B cell (primary cell): ENCODE results near the gene RPS8. TPM values are rescaled to one million over a fixed set of nuclear protein-coding genes. Genes with fewer than 3 reads are reported as not detected.
A peak's percentile ranks its signal among the peaks of the same experiment; 100 is the strongest.

Experiments
- ATAC-seq: fragments of 200-7000 bp; cut with Tn5 transposase; one replicate; pipeline ENCODE4 v1.10.0; 2021; ENCODE audit warnings: low read depth, mild to moderate bottlenecking, moderate number of reproducible peaks, moderate library complexity
- CTCF ChIA-PET: fragments of 350-600 bp; sonication (Branson Sonifier 250); formaldehyde crosslinking; loops from one replicate; lab custom pipeline; 2021; ENCODE audit warnings: antibody characterized with exemption, inconsistent platforms; lab: Charles Lee
- POLR2A ChIA-PET: fragments of 350-600 bp; sonication (Branson Sonifier 250); formaldehyde crosslinking; loops from one replicate; lab custom pipeline; 2021; ENCODE audit warnings: antibody characterized with exemption; lab: Charles Lee
- DNase-seq: peaks from one replicate; pipeline ENCODE4 v3.0.0; 2013
- H2AFZ ChIP-seq: 2 replicates; pipeline ENCODE4 v1.6.1; 2012; ENCODE audit warnings: mild to moderate bottlenecking, low read depth, low read length; ENCODE audit not compliant: insufficient read depth, poor library complexity, severe bottlenecking
- H3K27ac ChIP-seq, 2 donors: 1 replicate in 1 of 2; 2 replicates in 1 of 2; pipeline ENCODE4 v1.5.1; 2012 to 2013; ENCODE audit warnings: low read length in 2 of 2, mild to moderate bottlenecking in 2 of 2, moderate library complexity in 1 of 2
- H3K27me3 ChIP-seq, 4 experiments: fragments of 200-600 bp in 1 of 4; sonication (generic) in 1 of 4; replicated peaks in 1 of 4; 1 replicate in 2 of 4; 2 replicates in 2 of 4; pipeline versions ENCODE4 v1.6.1 to v1.7.0; 2013 to 2016; ENCODE audit warnings: low read length in 3 of 4, mild to moderate bottlenecking in 2 of 4, mixed read lengths in 1 of 4, moderate library complexity in 1 of 4; ENCODE audit not compliant: insufficient read depth in 4 of 4, control insufficient read depth in 3 of 4; ENCODE audit errors: control extremely low read depth in 1 of 4
- H3K36me3 ChIP-seq, 2 experiments: replicated peaks in 1 of 2; 1 replicate in 1 of 2; 2 replicates in 1 of 2; pipeline versions ENCODE4 v1.6.1 to v1.7.1; 2013; ENCODE audit warnings: low read length in 1 of 2; ENCODE audit not compliant: insufficient read depth in 2 of 2, control insufficient read depth in 1 of 2; ENCODE audit errors: control extremely low read depth in 1 of 2, extremely low read depth in 1 of 2
- H3K4me1 ChIP-seq, 2 donors: fragments of 200-600 bp in 1 of 2; sonication (generic) in 1 of 2; 1 replicate in 1 of 2; 2 replicates in 1 of 2; pipeline versions ENCODE4 v1.5.1 to v1.6.1; 2013 to 2017; ENCODE audit warnings: low read length in 2 of 2; ENCODE audit not compliant: control insufficient read depth in 2 of 2, insufficient read depth in 2 of 2
- H3K4me2 ChIP-seq: replicated peaks from 2 replicates; pipeline ENCODE3; 2012; ENCODE audit warnings: mild to moderate bottlenecking, low read depth, low read length; ENCODE audit not compliant: poor library complexity, severe bottlenecking
- H3K4me3 ChIP-seq, 5 experiments: fragments of 200-600 bp in 1 of 5; sonication (generic) in 1 of 5; 1 replicate in 3 of 5; 2 replicates in 2 of 5; pipeline versions ENCODE4 v1.5.1 to v1.7.0; 2011 to 2016; ENCODE audit warnings: low read length in 4 of 5, mild to moderate bottlenecking in 4 of 5, low read depth in 2 of 5, control low read depth in 1 of 5, moderate library complexity in 1 of 5; ENCODE audit not compliant: insufficient read depth in 1 of 5; ENCODE audit errors: control extremely low read depth in 1 of 5, extremely low read depth in 1 of 5
- H3K79me2 ChIP-seq: fragments of 200-600 bp; sonication (generic); one replicate; pipeline ENCODE4 v1.6.0; 2016; ENCODE audit warnings: low read length; ENCODE audit not compliant: control insufficient read depth, insufficient read depth
- H3K9ac ChIP-seq: fragments of 200-600 bp; sonication (generic); 2 replicates; pipeline ENCODE4 v1.6.1; 2017; ENCODE audit warnings: mild to moderate bottlenecking, low read length, moderate library complexity
- H3K9me3 ChIP-seq, 3 donors: one replicate each; pipeline versions ENCODE4 v1.6.1 to v1.7.1; 2013; ENCODE audit warnings: low read length in 2 of 3; ENCODE audit not compliant: control insufficient read depth in 2 of 3, insufficient read depth in 1 of 3; ENCODE audit errors: control extremely low read depth in 1 of 3
- H4K20me1 ChIP-seq: 2 replicates; pipeline ENCODE4 v1.6.0; 2012; ENCODE audit warnings: mild to moderate bottlenecking, low read length; ENCODE audit not compliant: insufficient read depth, control insufficient read depth, poor library complexity, severe bottlenecking
- H3K27ac Mint-ChIP-seq: one replicate; pipeline ENCODE4 v1.8.0; 2021; ENCODE audit warnings: mixed read lengths
- H3K27me3 Mint-ChIP-seq: one replicate; pipeline ENCODE4 v1.8.0; 2021; ENCODE audit warnings: mixed read lengths
- H3K4me1 Mint-ChIP-seq: one replicate; pipeline ENCODE4 v1.8.0; 2021; ENCODE audit warnings: mixed read lengths
- H3K4me3 Mint-ChIP-seq: one replicate; pipeline ENCODE4 v1.8.0; 2021; ENCODE audit warnings: mixed read lengths
- H3K9me3 Mint-ChIP-seq: one replicate; pipeline ENCODE4 v1.8.0; 2022; ENCODE audit warnings: mixed read lengths; ENCODE audit not compliant: insufficient read depth
- CTCF ChIP-seq: fragments of 200-600 bp; IDR thresholded peaks from one replicate; pipeline ENCODE4 v1.8.0; 2022; ENCODE audit warnings: antibody characterized with exemption, mild to moderate bottlenecking
- EZH2 ChIP-seq: IDR thresholded peaks from 2 replicates; pipeline ENCODE4 v1.6.1; 2012; ENCODE audit warnings: borderline replicate concordance, low read depth, mild to moderate bottlenecking, moderate library complexity, low read length; ENCODE audit not compliant: insufficient read depth, poor library complexity, severe bottlenecking
- WGBS: methylation state at CpG from one replicate; pipeline ENCODE4 v1.1.5; 2013; ENCODE audit warnings: missing lambda C conversion rate; ENCODE audit not compliant: insufficient coverage; 5-methylcytosine and 5-hydroxymethylcytosine counted together
- intact Hi-C: fragments of 100-400 bp; cut with micrococcal nuclease; formaldehyde crosslinking; loops from one replicate; pipeline ENCODE4 v1.10.0; 2022
- polyA plus RNA-seq: library from polyadenylated mRNA; depleted of rRNA; stranded (reverse); fragments of >200 nt; gene quantifications from 2 replicates; pipeline ENCODE4 v1.2.3, GENCODE V29; 2012
- total RNA-seq, 2 donors: library from RNA; stranded (reverse); fragments of 120-200 nt in 1 of 2; gene quantifications; 1 replicate in 1 of 2; 2 replicates in 1 of 2; pipeline versions ENCODE4 v1.2.3 to v1.2.4, GENCODE V29; 2013 to 2022

Gene RPS8
- total and polyA plus RNA-seq, 2 donors (not counting 1 experiment from before 2014, with no cell fraction given) = 2,525 to 4,047 TPM

GRCh38 chr1:44747878-44748277, 27.5 kb upstream of the RPS8 start:
- ChIA-PET POLR2A (interaction anchor here (0.7 kb wide), 2 partner anchors 13 to 28 kb away, joined by 3 to 5 read pairs; partner anchors contain the start of gene RPS8), CTCF (no interaction called here)
- no peaks in the 10 kb centered on the region for H3K4me1 ChIP-seq
- H3K36me3 ChIP-seq = no peaks in the 10 kb centered on the region
- no peak overlapping the region for H3K27ac ChIP-seq
- no peaks in the 10 kb centered on the region for H3K27me3 ChIP-seq
- intact Hi-C loops = no loop called here
- DNase-seq (no peak), ATAC-seq (no peak)
- Mint-ChIP-seq H3K27me3 (no peaks in the 10 kb centered on the region), H3K4me1 (peaks cover 2% of the 10 kb centered on the region), H3K4me3 (no peak overlapping the region), H3K9me3 (no peaks in the 10 kb centered on the region), H3K27ac (no peak overlapping the region)
- H3K4me2 ChIP-seq = no peak overlapping the region
- H3K79me2 ChIP-seq = no peaks in the 10 kb centered on the region
- H3K9me3 ChIP-seq = no peaks in the 10 kb centered on the region
- 100% methylated on average over 3 of the region's 3 CpGs for WGBS
- no peak overlapping the region for H2AFZ ChIP-seq
- H3K9ac ChIP-seq = no peak overlapping the region
- no peaks in the 10 kb centered on the region for H4K20me1 ChIP-seq
- TF ChIP-seq EZH2 = no peak
- TF ChIP-seq CTCF = no peak
- no peak overlapping the region for H3K4me3 ChIP-seq

GRCh38 chr1:44757420-44757819, 17.9 kb upstream of the RPS8 start:
- peak overlapping the region; percentile 41 for H3K4me2 ChIP-seq
- TF ChIP-seq EZH2 (no peak), CTCF (no peak)
- no peaks in the 10 kb centered on the region for H3K36me3 ChIP-seq
- Mint-ChIP-seq H3K4me1 (peaks cover 18% of the 10 kb centered on the region), H3K27me3 (no peaks in the 10 kb centered on the region), H3K9me3 (no peaks in the 10 kb centered on the region), H3K27ac (peak overlapping the region; percentile 67), H3K4me3 (peak overlapping the region; percentile 15)
- no peaks in the 10 kb centered on the region for H3K79me2 ChIP-seq
- no peaks in the 10 kb centered on the region for H3K27me3 ChIP-seq
- H3K9ac ChIP-seq = no peak overlapping the region
- no peak overlapping the region for H3K4me3 ChIP-seq
- CTCF ChIA-PET = no interaction called here
- intact Hi-C loops = no loop called here
- DNase-seq = no peak
- H2AFZ ChIP-seq = peak overlapping the region; percentile 38
- POLR2A ChIA-PET = interaction anchor here (0.6 kb wide), 1 partner anchor 12 kb away, joined by 4 read pairs; no protein-coding TSS in a partner anchor
- peak; percentile 28 for ATAC-seq
- H3K27ac ChIP-seq = no peak overlapping the region
- WGBS = 30% methylated on average over 2 of the region's 2 CpGs
- peaks cover 10 to 15% of the 10 kb centered on the region in 2 donors for H3K4me1 ChIP-seq
- no peaks in the 10 kb centered on the region for H4K20me1 ChIP-seq
- no peaks in the 10 kb centered on the region for H3K9me3 ChIP-seq
